Measurements from ENCODE around the gene APBA1.

APBA1 gene

GRCh38 chr9:69515810-69516209 is 156.4 kb downstream of the APBA1 start:
- no peak for DNase-seq

DNA sequence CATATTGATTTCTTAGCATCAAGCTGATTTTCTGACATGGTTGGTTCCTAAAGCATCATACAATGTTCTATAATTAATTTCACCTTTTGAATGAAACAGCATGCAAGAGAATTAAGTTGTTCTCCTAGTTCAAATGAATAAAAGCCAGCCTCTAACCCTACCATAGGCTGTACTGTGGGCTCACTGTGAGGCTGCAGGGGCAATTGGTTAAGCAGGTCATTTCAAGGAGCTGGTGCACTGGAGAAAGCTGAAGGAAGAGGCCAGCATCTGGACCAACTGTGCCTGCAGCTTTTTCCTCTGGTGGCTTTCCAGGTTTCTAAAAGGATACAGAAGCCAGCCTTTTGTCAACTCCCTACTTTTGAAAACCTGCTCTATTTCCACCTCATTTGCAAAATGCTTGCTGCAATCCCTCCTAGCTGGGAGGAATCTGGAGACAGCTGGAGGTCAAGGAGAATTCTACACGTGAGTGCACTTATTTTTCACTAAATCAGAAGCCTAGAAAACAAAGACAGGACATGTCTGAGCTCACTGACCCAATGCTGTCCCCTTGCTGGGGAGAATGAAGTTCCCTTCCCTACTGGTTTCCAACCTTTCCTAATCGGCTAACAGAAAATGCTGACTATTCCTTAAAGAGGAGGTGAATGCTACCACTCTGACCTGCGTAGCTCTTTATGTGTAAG is 158.9 kb downstream of the APBA1 start:
- DNase-seq: no peak

GRCh38 chr9:69504058-69504457 is 168.1 kb downstream of the APBA1 start:
- DNase-seq: no peak

DNA sequence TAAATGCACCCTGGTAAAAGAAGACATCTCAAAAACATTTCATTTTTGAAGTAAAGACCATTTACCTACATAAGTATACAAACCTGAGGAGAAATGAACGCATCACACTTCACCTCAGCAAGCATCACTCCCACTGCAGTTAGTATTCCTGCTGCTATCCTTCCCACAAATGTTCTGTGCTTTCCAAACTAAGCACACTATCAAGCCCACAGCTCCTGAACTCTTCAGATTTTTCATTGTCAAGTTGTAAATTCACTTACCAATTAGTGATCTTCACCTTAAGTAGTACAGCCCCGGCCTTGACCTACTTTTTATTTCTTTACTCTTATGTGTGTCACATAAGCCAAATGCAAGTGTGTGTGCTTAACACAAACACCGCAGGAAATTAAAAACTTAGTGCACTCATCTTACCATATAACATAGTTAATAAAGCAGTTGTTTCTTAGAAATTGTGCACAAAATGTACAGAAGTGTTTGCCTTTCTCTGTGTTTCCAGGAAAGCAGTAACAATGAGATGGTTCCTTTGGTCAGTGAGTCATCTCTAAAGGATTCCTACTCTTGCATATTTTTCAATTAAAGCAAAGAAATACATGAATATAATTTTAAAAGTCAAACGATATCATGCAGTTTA is 169.4 kb downstream of the APBA1 start:
- DNase-seq: no peak

GRCh38 chr9:69500896-69501295 is 171.3 kb downstream of the APBA1 start:
- no peak for DNase-seq

- DNase-seq: no peak
Measured at GRCh38 chr9:69499959-69500358, 172.2 kb downstream of the APBA1 start.

- no peak for DNase-seq
Measured at GRCh38 chr9:69499407-69499806, 172.8 kb downstream of the APBA1 start.

GRCh38 chr9:69498470-69498869 is 173.7 kb downstream of the APBA1 start:
- DNase-seq: no peak

DNA sequence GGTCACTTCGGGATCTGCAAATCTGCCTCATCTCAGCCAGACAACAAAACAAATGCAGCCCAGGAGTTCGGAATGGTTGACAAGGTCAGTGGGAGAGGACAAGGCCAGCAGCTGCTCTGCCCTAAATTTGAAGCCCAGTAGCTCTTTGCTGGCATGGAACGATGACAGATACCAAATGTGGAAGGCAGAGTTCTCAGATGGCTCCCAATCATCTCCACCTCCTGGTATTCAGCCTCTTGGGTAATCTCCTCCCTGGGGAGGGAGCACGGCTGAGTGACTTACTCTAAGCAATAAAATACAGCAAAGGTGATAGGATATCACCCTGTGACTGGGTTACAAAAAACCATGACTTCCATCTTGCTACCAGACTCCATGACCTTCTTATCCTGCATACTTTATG is 174.4 kb downstream of the APBA1 start:
- no peak for DNase-seq

DNA sequence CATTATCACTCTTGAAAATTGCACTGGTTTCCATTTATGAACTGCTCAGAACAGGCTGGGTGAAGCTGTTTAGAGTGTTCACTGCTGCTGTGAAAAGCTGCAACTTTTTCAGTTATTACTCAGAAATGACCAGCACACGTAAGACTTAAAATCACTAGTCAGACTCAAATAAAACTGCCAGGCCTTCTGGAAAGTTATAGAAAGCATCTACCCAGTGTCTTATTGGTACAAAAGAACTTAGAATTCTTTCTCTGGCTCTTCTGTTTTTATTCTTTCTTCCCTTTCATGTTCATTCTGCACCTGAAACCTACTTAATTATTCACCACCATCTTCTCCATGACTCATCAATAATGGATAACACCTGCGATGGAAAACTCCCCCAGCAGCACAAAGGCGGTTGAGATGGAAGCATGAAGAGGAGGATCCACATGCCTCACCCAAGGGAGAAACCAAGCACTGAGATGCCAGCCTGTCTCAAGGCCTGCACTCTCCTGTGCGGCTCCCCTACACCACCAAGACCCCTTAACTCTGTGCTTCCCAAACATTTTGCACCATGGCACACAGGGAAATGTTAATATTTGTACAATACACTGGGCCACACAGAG is 175.2 kb downstream of the APBA1 start:
- DNase-seq: no peak

DNA sequence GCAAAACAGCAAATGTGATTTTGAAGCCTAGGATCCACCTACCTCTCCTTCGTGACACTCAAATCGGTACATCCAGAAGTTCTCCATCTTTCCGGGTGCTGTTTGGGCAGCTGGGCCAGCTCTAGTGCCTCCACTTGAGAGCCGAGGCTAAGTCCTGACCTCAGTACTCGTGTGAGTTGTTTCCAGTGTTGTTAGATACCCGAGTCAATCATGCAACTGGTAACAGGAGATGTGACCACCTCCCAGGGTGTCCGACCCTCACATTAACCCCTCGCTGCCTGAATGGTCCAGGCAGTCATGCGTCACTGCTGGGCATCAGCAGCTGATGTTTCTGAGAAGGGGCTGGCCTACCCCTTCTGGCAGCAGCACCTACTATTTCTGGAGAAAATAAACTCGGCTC is 176.9 kb downstream of the APBA1 start:
- no peak for DNase-seq

DNA sequence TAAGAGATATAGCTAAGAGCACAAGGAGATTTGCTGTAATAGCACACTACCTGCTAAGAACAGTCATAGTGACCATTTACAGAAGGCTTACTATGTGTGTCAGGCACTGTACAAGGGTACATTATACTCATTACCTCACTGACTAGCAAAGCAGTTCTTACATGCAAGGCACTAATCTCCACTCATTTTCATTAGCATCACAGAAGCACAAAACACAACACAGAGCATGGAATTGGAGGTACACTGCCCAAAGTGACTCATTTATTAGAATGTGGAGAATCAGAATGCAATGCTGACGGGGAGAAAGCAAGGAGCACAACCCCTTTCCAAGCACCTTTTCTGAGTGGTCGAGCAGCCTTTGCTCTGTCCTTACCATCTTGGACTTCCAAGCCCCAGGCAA is 177.4 kb downstream of the APBA1 start:
- DNase-seq: no peak

- no peak for DNase-seq
Measured at GRCh38 chr9:69494208-69494607, 178.0 kb downstream of the APBA1 start.

- no peak for DNase-seq
Measured at GRCh38 chr9:69486498-69486897, 185.7 kb downstream of the APBA1 start.

DNA sequence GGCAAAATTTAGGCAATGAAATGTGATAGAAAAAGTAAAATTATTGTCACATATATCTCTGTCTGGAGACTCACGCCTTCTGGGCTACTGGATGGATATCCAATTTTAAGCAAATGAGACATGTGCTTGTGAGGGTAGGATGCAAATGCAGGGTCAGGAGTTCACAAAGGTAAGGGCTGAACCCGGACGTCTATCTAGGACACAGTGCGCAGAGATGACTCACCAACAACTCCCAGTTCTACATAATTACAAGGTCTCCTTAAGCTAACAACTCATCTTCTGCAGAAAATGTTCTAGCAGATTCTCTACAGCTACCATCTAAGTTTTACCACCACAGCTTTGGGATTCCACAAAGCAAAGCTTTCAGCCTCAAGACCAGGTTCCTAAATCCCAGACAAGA is 186.7 kb downstream of the APBA1 start:
- DNase-seq: no peak

GRCh38 chr9:69483886-69484422 is 188.2 kb downstream of the APBA1 start:
- no peak for DNase-seq

DNA sequence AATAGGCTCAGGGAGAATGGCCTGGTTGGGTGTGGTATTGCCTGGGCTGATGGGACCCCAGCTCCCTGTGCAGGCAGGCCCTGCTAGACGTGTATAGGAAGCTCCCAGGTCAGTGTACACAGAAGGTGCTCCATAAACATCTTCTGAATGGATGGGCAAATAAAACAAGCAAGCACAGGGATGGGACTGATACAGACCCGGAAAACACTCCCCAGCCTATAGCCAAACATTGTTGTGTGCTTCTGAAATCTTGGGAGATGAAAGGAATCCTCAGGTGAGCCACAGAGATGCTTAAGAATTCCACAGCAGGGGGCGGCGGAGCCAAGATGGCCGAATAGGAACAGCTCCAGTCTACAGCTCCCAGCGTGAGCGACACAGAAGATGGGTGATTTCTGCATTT is 195.4 kb downstream of the APBA1 start:
- DNase-seq: no peak

GRCh38 chr9:69476016-69476415 is 196.2 kb downstream of the APBA1 start:
- DNase-seq: no peak

DNA sequence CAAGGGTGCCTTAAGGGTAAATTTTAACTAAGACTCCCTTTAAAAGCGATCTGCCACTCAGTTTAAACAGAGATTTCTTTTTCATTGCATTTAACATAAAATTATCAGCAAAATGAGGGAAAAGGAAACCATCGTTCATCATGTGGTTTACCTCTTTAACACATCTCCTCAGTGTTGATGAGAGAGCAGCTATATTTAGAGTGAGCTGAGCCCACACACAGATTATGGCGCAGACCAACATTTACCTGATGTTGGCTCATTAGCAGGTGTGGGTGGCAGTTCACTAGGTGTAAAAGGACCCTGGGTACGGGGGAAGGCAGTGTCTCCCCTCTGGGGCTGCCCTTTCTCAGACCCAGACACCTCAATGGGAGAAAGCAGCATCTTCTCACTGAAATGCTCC is 197.3 kb downstream of the APBA1 start:
- DNase-seq: no peak

DNA sequence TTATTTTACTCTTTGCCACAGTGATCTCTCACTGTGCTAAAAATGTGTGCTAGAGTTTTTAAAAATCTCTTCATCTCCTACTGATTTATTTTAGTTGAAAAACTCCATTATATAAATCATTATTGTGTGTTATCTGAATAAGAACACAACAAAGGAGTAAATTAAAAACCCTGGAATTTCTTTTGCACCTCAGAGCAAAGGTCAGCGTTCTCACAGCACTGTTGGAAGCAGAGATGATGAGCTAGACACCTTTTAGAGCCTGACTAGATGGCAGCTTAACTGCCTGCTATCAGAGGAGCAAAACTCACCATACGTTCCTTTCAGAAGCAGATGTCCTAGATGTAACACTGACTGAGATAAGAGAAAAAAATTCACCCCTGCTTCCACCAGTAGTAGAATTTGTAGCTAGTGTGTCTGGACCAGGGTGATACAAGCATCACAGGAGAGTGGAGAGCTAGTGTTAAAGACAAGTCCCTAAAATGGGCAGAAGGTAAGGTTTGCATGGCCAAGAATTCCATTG is 200.0 kb downstream of the APBA1 start:
- no peak for DNase-seq

GRCh38 chr9:69471433-69471832 is 200.7 kb downstream of the APBA1 start:
- DNase-seq: no peak

GRCh38 chr9:69470186-69470977 is 201.8 kb downstream of the APBA1 start:
- DNase-seq: no peak

GRCh38 chr9:69469136-69469535 is 203.0 kb downstream of the APBA1 start:
- no peak for DNase-seq

Data from SW 1271 (cell line).